ENCODE results near the gene PLEKHA3. TPM values are rescaled to one million over a fixed set of nuclear protein-coding genes. Genes with fewer than 3 reads are reported as not detected.

The PLEKHA3 gene
- total RNA-seq, 1 experiment from 2014 or later = 30.5 TPM

- ATAC-seq (no peak), DNase-seq (ENCODE audit: low read depth, low spot score) (no peak)
- in situ Hi-C loops (cut with HindIII; ENCODE audit: low pct_unique_long_range_greater_than_20kb, low sequenced_read_pairs) (no loop called here), intact Hi-C loops (cut with micrococcal nuclease; ENCODE audit: unreplicated experiment) (loop anchor here (2.0 to 5.0 kb wide), 2 partner anchors 27 to 45 kb away; partner anchors contain the start of genes PJVK and PRKRA)
- Histone ChIP-seq H3K27ac (ENCODE audit: low read length) (no peak overlapping the region), H3K4me1 (ENCODE audit: control insufficient read depth, insufficient read depth, low read length) (peaks cover 25% of the 10 kb centered on the region), H3K4me3 (ENCODE audit: low read depth in 2 of 2, low read length in 2 of 2) (peak overlapping the region; percentile 71 to 89), H3K36me3 (ENCODE audit: control insufficient read depth, insufficient read depth, low read length) (no peaks in the 10 kb centered on the region), H3K9me3 (ENCODE audit: control insufficient read depth, insufficient read depth, low read depth, low read length) (no peaks in the 10 kb centered on the region), H3K27me3 (ENCODE audit: control insufficient read depth, insufficient read depth, low read length) (no peaks in the 10 kb centered on the region)
- ChIA-PET CTCF (no interaction called here), POLR2A (no interaction called here)
- TF ChIP-seq TCF7L2 (IDR thresholded peaks at IDR 0.05; ENCODE audit: low read depth, low read length) = no peak
- no peak for TF ChIP-seq CTCF (IDR thresholded peaks at IDR 0.05)
- no peak for TF ChIP-seq SIN3A (IDR thresholded peaks at IDR 0.05; ENCODE audit: borderline replicate concordance, insufficient read depth, low read depth, low read length)
- no peak for TF ChIP-seq REST (IDR thresholded peaks at IDR 0.05; ENCODE audit: insufficient read depth in 1 of 2, low read depth in 2 of 2, low read length in 1 of 2)
- TF ChIP-seq POLR2AphosphoS5 (IDR thresholded peaks at IDR 0.05; ENCODE audit: low read depth, low read length) = no peak
- no TSS peak for BruUV-seq (replicated peaks)
Observed at GRCh38 chr2:178477443-178478129, 2.7 kb upstream of the PLEKHA3 start.

GRCh38 chr2:178478130-178478438 is 2.2 kb upstream of the PLEKHA3 start:
- POLR2A ChIA-PET = no interaction called here
- in situ Hi-C loops (cut with HindIII; ENCODE audit: low pct_unique_long_range_greater_than_20kb, low sequenced_read_pairs) = no loop called here
- CTCF ChIA-PET = no interaction called here
- H3K27me3 ChIP-seq (ENCODE audit: control insufficient read depth, insufficient read depth, low read length) = no peaks in the 10 kb centered on the region
- peak overlapping the region; percentile 81 for H3K27ac ChIP-seq (ENCODE audit: low read length)
- TF ChIP-seq REST (IDR thresholded peaks at IDR 0.05; ENCODE audit: insufficient read depth in 1 of 2, low read depth in 2 of 2, low read length in 1 of 2) = no peak
- TF ChIP-seq TCF7L2 (IDR thresholded peaks at IDR 0.05; ENCODE audit: low read depth, low read length) = no peak
- TF ChIP-seq CTCF (IDR thresholded peaks at IDR 0.05) = no peak
- TF ChIP-seq POLR2AphosphoS5 (IDR thresholded peaks at IDR 0.05; ENCODE audit: low read depth, low read length) = no peak
- no peak for TF ChIP-seq SIN3A (IDR thresholded peaks at IDR 0.05; ENCODE audit: borderline replicate concordance, insufficient read depth, low read depth, low read length)
- no peaks in the 10 kb centered on the region for H3K36me3 ChIP-seq (ENCODE audit: control insufficient read depth, insufficient read depth, low read length)
- peak overlapping the region; percentile 71 to 89 for H3K4me3 ChIP-seq (ENCODE audit: low read depth in 2 of 2, low read length in 2 of 2)
- no peaks in the 10 kb centered on the region for H3K9me3 ChIP-seq (ENCODE audit: control insufficient read depth, insufficient read depth, low read depth, low read length)
- no TSS peak for BruUV-seq (replicated peaks)
- intact Hi-C loops (cut with micrococcal nuclease; ENCODE audit: unreplicated experiment) = loop anchor here (2.0 to 5.0 kb wide), 2 partner anchors 27 to 44 kb away; partner anchors contain the start of genes PJVK and PRKRA
- ATAC-seq (no peak), DNase-seq (ENCODE audit: low read depth, low spot score) (no peak)
- peaks cover 25% of the 10 kb centered on the region for H3K4me1 ChIP-seq (ENCODE audit: control insufficient read depth, insufficient read depth, low read length)
